CD4-positive, alpha-beta T cell treated with Interleukin-2 at 100 ng/mL for 4 hours (primary cell): ENCODE data around the gene OSR1.

Source experiments
- DNase-seq: peaks from one replicate; pipeline ENCODE4 v3.0.0-alpha.2; 2020; ENCODE audit warnings: low spot score

OSR1 gene

GRCh38 chr2:19357402-19358241, 801 bp downstream of the OSR1 start:
- DNase-seq: no peak

GRCh38 chr2:19356545-19357401, 1.6 kb downstream of the OSR1 start:
- DNase-seq: no peak

GRCh38 chr2:19355931-19356544, 2.4 kb downstream of the OSR1 start:
- DNase-seq: no peak

- no peak for DNase-seq
These were observed 3.0 kb downstream of the OSR1 start for GRCh38 chr2:19355416-19355821.

GRCh38 chr2:19355014-19355405, 3.4 kb downstream of the OSR1 start:
- DNase-seq: no peak

- DNase-seq: no peak
These were observed 4.7 kb downstream of the OSR1 start for GRCh38 chr2:19353721-19354050.

- no peak for DNase-seq
These were observed 5.3 kb downstream of the OSR1 start for GRCh38 chr2:19352946-19353720.

GRCh38 chr2:19351899-19352697, 6.3 kb downstream of the OSR1 start:
- DNase-seq: no peak

- no peak for DNase-seq
These were observed 6.9 kb downstream of the OSR1 start for GRCh38 chr2:19351499-19351898.

- DNase-seq: no peak
These were observed 7.6 kb downstream of the OSR1 start for GRCh38 chr2:19350678-19351401.

- peak; percentile 51 for DNase-seq
These were observed 8.3 kb downstream of the OSR1 start for GRCh38 chr2:19349911-19350677.

GRCh38 chr2:19348692-19349091, 9.7 kb downstream of the OSR1 start:
- no peak for DNase-seq

GRCh38 chr2:19347619-19348562, 10.5 kb downstream of the OSR1 start:
- peak; percentile 97 for DNase-seq

GRCh38 chr2:19346983-19347618, 11.3 kb downstream of the OSR1 start:
- DNase-seq: no peak

- no peak for DNase-seq
These were observed 20.7 kb downstream of the OSR1 start for GRCh38 chr2:19337742-19338141.

GRCh38 chr2:19337202-19337601, 21.2 kb downstream of the OSR1 start:
- DNase-seq: no peak

GRCh38 chr2:19336781-19337180, 21.6 kb downstream of the OSR1 start:
- DNase-seq: no peak

GRCh38 chr2:19332503-19332902, 25.9 kb downstream of the OSR1 start:
- no peak for DNase-seq
